Forelimb muscle (tissue), 1 donor: ENCODE measurements around the gene MTA3. TPM values are rescaled to one million over a fixed set of nuclear protein-coding genes. Genes with fewer than 3 reads are reported as not detected.
"Not testable (repeated sequence)": the region's sequence is repeated elsewhere in the genome, so short reads cannot be mapped to it uniquely, and the experiment has no call there.

Experiments
- DNase-seq: peaks from one replicate; pipeline ENCODE4 v3.0.0-alpha.2; 2013; ENCODE audit warnings: low read depth
- polyA plus RNA-seq: library from polyadenylated mRNA; unstranded; fragments of 120-200 nt; gene quantifications from one replicate; pipeline ENCODE4 v1.2.1, GENCODE V29; 2013; ENCODE audit not compliant: insufficient read length

The MTA3 gene
- polyA plus RNA-seq, result 26.5 TPM

- no peak for DNase-seq
Observed at GRCh38 chr2:42568401-42569115, at the start of gene MTA3. Gene MTA3, plus strand, starts transcription at chr2:42568632. Its CDS starts 114 bp downstream, at chr2:42568746.

GRCh38 chr2:42519624-42520023 lies 48.8 kb upstream of the MTA3 start:
- no peak for DNase-seq

DNA sequence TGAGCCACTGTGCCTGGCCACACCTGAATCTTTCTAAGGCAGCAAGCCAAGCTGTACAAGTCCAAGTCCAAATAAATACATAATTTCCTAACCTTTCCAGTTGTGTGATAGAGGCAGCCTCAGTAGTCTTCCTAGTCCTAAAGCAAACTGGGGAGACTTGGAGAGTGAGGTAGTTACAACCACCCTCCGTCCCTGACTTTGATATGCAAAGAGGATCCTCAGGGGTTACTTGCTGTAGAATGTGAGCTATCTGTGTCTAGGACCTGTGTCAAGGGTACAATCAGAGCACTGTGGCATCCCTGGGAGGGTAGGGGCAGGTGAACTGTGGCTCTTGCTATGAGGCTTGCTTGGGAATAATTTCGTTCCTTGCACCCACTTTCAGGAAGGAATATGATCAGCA lies 46.4 kb upstream of the MTA3 start:
- no peak for DNase-seq

GRCh38 chr2:42523341-42523740 lies 45.1 kb upstream of the MTA3 start:
- no peak for DNase-seq

DNA sequence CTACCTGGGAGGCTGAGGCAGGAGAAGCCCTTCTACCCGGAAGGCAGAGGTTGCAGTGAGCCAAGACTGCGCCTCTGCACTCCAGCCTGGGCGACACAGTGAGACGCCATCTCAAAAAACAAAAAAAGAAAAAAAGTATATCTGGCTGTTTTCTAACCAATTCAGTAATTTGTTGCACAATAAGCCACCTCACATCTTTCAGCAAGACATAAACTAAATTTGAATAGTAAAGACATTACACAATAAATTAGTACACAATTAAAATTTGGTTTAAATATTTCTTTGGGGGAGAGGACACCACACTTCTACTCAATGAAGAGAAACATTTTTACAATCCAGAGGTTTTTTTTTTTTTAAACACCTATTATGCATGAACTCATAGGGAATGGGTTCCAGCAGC lies 36.0 kb upstream of the MTA3 start:
- no peak for DNase-seq

DNA sequence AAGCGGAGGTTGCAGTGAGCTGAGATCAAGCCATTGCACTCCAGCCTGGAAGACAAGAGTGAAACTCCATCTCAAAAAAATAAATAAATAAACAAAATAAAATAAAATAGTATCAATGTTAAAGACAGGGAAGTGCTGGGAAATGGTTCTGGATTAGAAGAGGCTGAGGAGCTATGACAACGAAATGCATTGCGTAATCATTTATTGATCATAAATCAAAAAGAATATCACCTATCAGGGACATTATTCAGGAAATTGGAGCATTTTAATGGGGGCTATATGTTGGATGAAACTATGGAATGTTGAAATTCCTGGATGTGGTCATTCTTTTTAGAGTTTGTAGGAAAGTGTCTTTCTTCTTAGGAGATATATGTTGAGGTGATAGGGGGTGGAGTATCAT lies 30.9 kb upstream of the MTA3 start:
- DNase-seq, result no peak

GRCh38 chr2:42542871-42543270 lies 25.6 kb upstream of the MTA3 start:
- no peak for DNase-seq

GRCh38 chr2:42545023-42545721 lies 23.3 kb upstream of the MTA3 start:
- no peak for DNase-seq

GRCh38 chr2:42545841-42546390 lies 22.5 kb upstream of the MTA3 start:
- no peak for DNase-seq

- no peak for DNase-seq
Observed at GRCh38 chr2:42547014-42547413, 21.4 kb upstream of the MTA3 start.

DNA sequence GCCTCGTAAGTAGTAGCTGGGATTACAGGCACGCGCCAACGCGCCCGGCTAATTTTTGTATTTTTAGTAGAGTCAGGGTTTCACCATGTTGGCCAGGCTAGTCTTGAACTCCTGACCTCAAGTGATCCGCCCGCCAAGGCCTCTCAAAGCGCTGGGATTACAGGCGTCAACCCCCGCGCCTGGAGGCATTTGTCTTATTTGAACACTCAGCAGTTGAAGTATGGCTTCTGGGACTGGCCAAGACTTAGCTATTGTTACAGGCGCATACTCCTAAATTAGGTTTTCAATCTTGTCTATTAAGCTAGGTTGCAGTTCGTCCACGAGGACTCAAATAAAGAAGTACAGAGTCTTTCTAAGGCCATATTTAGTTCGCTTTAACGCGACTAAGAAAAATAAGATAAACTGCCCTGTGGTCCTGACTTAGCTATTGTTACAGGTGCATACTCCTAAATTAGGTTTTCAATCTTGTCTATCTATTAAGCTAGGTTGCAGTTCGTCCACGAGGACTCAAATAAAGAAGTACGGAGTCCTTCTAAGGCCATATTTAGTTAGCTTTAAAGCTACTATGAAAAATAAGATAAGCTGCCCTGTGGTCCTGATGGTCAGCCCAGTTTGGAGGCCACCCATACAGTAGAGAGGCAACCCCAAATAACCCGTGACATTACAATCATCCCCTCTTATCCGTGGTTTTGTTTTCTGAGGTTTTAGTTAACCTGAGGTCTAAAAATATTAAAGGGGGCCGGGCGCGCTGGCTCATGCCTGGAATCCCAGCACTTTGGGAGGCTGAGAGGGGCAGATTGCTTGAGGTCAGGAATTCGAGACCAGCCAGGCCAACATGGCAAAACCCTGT lies 20.8 kb upstream of the MTA3 start:
- DNase-seq, result no peak

DNA sequence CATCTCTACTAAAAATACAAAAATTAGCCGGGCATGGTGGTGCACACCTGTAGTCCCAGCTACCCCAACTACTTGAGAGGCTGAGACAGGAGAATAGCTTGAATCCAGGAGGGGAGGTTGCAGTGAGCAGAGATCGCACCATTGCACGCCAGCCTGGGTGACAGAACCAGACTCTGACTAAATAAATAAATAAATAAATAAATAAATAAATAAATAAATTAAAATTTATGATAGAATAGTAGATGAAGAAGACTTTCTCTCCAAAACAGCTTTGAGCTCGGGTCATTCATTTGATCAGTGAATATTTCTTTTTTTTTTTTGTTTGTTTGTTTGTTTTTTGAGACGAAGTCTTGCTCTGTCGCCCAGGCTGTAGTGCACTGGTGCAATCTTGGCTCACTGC lies 17.6 kb upstream of the MTA3 start:
- DNase-seq, result no peak

GRCh38 chr2:42554392-42554791 lies 14.0 kb upstream of the MTA3 start:
- DNase-seq, result no peak

GRCh38 chr2:42556315-42556890 lies 12.0 kb upstream of the MTA3 start:
- no peak for DNase-seq

- DNase-seq, result no peak
Observed at GRCh38 chr2:42557306-42557705, 11.1 kb upstream of the MTA3 start.

DNA sequence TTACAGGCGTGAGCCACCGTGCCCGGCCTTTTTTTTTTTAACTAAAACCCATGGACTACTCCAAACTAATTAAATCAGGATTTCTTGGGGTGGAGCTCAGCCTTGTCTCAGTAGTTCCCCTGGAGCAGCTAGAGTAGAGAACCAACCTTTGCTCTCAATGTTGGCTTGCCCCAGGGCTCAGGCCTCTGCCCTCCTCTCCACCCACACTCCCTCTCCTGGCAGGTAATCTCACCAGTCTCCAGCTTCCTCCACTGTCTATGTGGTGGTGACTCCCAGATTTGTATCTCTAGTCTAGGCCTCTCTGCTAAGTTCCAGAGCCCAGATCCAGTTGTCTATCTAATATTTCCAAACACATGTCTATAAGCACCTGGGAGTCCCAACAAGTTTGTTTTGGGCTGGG lies 9.6 kb upstream of the MTA3 start:
- no peak for DNase-seq

GRCh38 chr2:42560133-42560532 lies 8.3 kb upstream of the MTA3 start:
- DNase-seq, result not testable (repeated sequence)

- DNase-seq, result no peak
Observed at GRCh38 chr2:42560899-42561298, 7.5 kb upstream of the MTA3 start.

DNA sequence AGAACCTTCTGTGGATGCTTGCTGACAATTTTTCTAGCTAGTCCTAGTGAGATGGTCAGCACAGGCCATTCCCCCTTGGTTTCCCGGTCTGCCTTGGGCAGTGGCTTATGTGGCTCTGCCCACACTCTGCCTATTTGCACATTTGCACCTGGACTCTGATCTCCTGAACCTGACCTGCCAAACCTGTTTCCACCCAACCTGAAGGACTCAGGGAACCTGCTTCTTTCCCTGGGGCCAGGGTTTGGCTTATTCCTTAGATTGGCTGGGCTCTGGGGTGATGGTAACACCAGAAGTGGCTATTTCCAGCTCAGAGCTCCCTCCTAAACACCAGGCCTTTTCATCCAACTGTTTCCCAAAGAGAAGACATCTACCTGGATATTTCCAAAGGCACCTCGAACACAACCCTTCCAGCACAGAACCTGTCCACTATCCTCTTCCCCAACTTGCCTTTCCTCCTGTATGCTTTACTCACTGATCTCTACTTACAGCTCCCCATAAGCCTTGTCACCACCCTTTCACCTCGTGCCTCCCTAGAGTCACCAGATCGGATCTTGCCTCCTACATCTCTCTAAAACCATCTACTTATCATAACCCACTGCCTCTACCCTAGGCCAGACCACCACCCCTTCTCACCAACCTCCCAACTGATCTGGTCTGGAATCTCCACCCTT lies 5.8 kb upstream of the MTA3 start:
- no peak for DNase-seq

- no peak for DNase-seq
Observed at GRCh38 chr2:42566025-42566424, 2.4 kb upstream of the MTA3 start.

DNA sequence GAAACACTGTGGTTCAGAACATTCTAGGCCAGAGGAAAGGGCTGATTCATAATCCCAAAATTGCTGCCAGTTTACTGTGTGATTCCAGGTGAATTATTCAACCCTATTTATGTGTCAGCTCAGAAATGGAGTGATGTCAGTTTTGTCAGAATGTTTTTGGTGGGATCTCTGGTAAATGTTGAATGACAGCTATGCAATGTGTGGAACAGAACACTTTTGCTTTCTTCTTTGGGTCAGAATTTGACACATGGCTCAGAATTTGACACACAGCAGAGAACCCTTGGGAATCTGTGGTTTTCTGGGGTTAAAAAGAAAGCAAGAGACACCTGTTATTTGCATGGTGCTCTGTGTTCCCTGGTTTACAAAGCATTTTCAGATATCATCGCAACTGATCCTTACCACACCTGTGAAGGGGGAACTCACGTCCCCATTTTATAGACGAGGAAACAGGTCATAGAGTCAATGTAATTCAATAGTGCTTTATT lies 1.6 kb upstream of the MTA3 start:
- DNase-seq, result no peak
